ENCODE measurements around the gene CCNO.

Gene CCNO

DNA sequence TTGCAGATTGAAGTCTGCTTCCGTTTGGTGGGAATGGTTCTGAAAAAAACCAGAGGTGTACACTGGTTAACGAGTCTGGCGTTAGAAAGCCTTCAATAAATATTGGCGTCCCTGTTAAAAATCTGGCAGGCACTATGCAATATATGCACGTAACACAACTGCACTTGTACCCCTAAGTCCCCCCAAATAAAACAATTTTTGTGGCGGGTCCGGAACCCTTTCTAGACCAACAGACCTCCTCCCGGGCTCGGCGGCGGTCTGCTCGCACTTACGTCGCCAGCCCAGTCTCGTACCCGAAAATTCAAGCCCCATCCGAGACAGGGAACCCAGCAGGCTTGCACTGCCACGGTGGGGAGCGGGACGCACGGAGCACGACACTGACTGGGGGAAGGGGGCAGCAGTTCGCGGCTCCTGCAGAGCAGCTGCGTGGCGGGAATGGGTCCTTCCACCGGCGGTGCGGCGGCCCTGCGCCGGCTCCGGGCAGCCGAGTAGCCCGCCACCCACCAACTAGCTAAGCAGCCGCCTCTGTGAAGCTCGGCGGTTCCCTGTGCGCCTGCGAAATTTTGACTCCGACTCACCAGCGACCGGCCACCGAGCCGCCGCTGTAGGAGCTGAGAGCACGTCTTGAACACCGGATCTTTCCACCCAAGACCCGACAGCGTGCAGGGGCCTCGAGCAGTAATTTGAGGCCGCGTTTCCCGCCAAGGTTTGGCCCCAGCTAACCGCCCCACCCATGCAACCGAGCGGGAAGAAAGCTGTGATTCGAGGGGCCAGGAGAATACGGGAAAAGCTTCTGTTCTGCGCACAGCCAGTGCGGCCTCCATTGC, 10.2 kb downstream of the CCNO start:
- FAIRE-seq = no peak

DNA sequence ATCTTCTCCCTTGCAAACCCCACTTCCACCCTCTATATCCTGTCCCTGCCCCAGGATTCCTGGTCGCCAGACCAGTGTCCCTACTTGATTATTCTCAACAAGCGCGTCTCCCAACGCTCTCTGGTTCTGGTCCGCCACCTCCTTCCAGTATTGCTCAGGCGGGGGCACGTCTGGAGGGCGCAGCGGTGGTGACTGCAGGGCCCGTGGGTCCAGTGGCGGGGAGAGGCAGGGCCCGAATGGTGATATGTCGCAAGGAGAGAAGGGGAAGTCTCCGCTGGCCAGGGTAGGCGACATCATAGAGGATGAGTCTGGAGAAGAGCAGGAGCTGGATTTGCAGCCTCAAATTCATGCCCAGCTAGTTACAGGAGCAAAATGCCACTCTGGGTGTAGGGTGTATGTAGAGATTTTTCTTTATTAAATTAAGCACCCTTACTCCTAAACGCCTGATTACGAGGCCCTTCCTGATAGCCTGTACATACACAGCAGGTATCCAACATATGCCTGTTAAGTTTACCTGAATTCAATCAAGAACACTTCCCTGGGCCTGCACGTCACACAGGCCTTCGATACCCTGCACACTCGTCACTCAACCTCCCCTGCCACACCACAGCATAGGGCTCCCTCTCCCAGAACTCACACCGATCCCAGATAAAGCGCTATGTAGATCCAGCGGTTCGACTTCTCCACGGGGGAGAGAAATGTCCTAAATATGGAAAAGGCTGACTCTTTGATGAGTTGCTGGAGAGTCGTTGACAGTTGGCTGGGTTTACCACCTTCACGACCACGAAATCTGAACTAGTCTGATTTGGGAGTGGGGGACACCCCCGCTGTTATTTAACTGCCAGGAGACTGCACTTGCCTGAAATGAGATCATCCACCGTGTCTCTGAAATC, 11.1 kb downstream of the CCNO start:
- FAIRE-seq = no peak

GRCh38 chr5:55220433-55221185, 12.8 kb downstream of the CCNO start:
- no peak for FAIRE-seq

- FAIRE-seq = no peak
These were observed 13.6 kb downstream of the CCNO start for GRCh38 chr5:55219770-55220169.

- no peak for FAIRE-seq
These were observed 14.4 kb downstream of the CCNO start for GRCh38 chr5:55218967-55219366.

- no peak for FAIRE-seq
These were observed 22.1 kb downstream of the CCNO start for GRCh38 chr5:55211184-55211874.

GRCh38 chr5:55205001-55205400, 28.4 kb downstream of the CCNO start:
- FAIRE-seq = no peak

- no peak for FAIRE-seq
These were observed 42.2 kb downstream of the CCNO start for GRCh38 chr5:55191165-55191564.

DNA sequence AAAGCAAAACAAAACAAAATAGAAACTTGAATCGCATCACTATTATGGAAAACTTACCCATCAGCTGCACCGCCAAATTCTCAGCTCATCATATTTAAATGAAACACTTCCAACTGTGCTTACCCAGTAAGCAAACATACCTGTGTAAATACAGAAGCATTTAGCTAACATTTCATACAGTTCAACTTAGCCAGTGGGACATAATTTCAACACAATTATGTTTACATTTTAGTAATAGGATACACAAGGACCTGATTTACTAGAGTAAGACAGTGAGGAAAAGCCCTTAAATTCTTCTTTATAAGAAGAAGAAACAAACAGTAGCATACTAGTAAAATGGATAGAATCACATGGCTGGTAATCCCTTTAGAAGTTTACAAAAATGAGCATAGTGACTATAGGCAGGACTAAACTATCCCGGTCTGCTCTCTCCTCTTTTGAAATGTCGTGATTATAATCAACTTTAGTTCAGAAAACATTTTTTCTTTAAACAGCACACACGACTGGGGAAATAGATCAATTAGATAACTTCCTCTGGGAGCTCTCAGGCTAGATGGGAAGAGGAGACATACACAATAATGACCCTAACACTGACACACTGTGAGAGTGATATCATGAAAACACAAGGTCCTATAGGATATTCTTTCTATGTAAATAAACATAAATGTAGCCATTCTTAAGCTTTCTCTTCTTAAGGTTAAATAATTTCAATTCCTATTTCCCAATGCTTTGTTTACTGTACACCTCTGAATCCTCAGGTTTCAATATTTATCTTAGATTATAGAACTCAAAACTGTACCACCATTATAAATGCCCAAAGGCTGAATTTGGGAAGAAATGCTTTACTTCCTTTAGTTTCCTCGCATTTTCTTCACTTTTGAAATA, 44.5 kb downstream of the CCNO start:
- no peak for FAIRE-seq

- FAIRE-seq = no peak
These were observed 46.0 kb downstream of the CCNO start for GRCh38 chr5:55187370-55187769.
